ENCODE data around the gene SDC3. TPM values are rescaled to one million over a fixed set of nuclear protein-coding genes. Genes with fewer than 3 reads are reported as not detected.
A peak's percentile ranks its signal among the peaks of the same experiment; 100 is the strongest.

The SDC3 gene
- total RNA-seq, 4 donors from 2014 or later: 44.1 to 101 (median 56.5) TPM

DNA sequence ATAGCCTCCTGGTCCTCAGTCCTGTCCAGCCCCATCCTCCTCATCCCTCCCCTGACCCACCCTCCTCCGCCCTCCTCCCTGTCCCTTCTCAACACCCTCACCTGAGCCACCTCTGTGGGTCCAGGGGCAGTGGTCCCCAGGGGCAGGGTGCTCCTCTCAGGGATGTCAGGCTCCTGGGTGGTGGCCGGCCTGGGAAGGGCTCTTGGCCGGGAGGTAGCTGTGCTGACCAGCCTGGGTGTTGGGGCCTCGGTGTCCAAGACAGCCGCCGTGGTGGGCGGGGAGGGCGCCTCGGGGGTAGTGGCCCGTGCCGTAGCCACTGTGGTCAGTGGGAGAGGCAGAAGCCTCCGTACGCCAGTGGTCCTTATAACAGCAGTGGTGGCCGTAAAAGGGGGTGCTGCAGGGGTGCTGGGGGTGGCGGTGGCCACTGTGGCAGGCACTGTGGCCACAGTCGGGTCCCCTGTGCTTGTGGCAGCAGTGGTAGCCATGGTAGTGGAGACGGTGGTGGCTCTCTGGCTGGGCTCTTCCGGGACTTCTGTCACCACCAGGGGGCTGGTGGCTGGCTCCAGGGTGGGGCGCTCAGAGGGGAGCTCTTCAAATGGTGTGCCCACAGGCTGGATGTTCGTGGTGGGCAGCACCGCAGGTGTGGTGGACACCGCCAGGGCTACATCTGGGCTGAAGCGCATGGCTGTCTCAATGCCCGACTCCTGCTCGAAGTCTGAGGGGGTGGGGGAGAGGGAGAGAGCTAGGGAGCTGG, 31.9 kb downstream of the SDC3 start:
- no peaks in the 10 kb centered on the region for H3K27me3 ChIP-seq
- H3K36me3 ChIP-seq: peaks cover 24 to 51% (median 43%) of the 10 kb centered on the region in 4 donors
- peaks cover 31 to 65% (median 55%) of the 10 kb centered on the region in 4 donors for H3K4me1 ChIP-seq
- intact Hi-C loops (cut with DNase I): no loop called here
- no peak overlapping the region for H3K4me3 ChIP-seq
- no peak for DNase-seq (ENCODE audit: extremely low spot score)
- H3K9me3 ChIP-seq: peaks cover 0 to 9% (median 6%) of the 10 kb centered on the region in 4 donors
- H3K27ac ChIP-seq (replicated peaks in 1 of 4): peak overlapping the region; percentile 75 to 94 (median 84)
- 86% methylated on average over 21 of the region's 25 CpGs for WGBS
- TF ChIP-seq, protein P1, sequence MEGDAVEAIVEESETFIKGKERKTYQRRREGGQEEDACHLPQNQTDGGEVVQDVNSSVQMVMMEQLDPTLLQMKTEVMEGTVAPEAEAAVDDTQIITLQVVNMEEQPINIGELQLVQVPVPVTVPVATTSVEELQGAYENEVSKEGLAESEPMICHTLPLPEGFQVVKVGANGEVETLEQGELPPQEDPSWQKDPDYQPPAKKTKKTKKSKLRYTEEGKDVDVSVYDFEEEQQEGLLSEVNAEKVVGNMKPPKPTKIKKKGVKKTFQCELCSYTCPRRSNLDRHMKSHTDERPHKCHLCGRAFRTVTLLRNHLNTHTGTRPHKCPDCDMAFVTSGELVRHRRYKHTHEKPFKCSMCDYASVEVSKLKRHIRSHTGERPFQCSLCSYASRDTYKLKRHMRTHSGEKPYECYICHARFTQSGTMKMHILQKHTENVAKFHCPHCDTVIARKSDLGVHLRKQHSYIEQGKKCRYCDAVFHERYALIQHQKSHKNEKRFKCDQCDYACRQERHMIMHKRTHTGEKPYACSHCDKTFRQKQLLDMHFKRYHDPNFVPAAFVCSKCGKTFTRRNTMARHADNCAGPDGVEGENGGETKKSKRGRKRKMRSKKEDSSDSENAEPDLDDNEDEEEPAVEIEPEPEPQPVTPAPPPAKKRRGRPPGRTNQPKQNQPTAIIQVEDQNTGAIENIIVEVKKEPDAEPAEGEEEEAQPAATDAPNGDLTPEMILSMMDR (IDR thresholded peaks at IDR 0.05): no peak
- TF ChIP-seq EP300 (IDR thresholded peaks at IDR 0.05): no peak
- TF ChIP-seq POLR2A (IDR thresholded peaks at IDR 0.05; ENCODE audit: low read depth): no peak
- TF ChIP-seq POLR2AphosphoS5 (IDR thresholded peaks at IDR 0.05): no peak

GRCh38 chr1:30875916-30876315, 32.6 kb downstream of the SDC3 start:
- peaks cover 31 to 57% (median 47%) of the 10 kb centered on the region in 4 donors for H3K4me1 ChIP-seq
- peaks cover 24 to 58% (median 48%) of the 10 kb centered on the region in 4 donors for H3K36me3 ChIP-seq
- peaks cover 0 to 9% (median 6%) of the 10 kb centered on the region in 4 donors for H3K9me3 ChIP-seq
- no peak overlapping the region for H3K4me3 ChIP-seq
- no peaks in the 10 kb centered on the region for H3K27me3 ChIP-seq
- H3K27ac ChIP-seq (replicated peaks in 1 of 4): peak overlapping the region in 1 of 4 donors; percentile 94
- TF ChIP-seq, protein P1 (IDR thresholded peaks at IDR 0.05): no peak
- no peak for TF ChIP-seq POLR2A (IDR thresholded peaks at IDR 0.05; ENCODE audit: low read depth)
- WGBS: 88% methylated on average over 11 of the region's 11 CpGs
- intact Hi-C loops (cut with DNase I): no loop called here
- no peak for DNase-seq (ENCODE audit: extremely low spot score)

DNA sequence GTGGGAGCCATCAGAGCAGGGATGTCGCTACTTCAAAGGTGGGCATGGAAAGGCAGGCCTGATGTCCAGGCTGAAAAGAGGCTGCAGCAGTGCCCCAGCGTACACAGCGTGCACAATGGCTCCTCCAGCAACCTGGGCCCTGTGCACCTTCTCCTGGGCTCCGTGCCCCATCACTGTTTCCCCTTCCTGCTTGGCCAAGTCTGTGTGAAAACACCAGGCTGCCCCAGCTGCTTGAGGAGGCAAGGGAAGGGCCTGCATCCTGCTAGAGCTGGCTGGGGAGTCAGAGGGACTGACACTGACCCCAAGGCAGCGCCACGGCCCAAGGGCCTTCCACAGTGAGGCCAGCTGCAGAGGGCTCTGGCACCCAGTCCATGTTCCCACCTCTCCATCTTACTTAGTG, 33.4 kb downstream of the SDC3 start:
- H3K27ac ChIP-seq (replicated peaks in 1 of 4): no peak overlapping the region

GRCh38 chr1:30874176-30874575, 34.4 kb downstream of the SDC3 start:
- no peak overlapping the region for H3K27ac ChIP-seq (replicated peaks in 1 of 4)
- intact Hi-C loops (cut with DNase I): no loop called here
- DNase-seq (ENCODE audit: extremely low spot score): no peak
- TF ChIP-seq POLR2A (IDR thresholded peaks at IDR 0.05; ENCODE audit: low read depth): no peak
- H3K27me3 ChIP-seq: no peaks in the 10 kb centered on the region
- peaks cover 0 to 9% (median 6%) of the 10 kb centered on the region in 4 donors for H3K9me3 ChIP-seq
- H3K4me1 ChIP-seq: peaks cover 22 to 40% (median 30%) of the 10 kb centered on the region in 4 donors
- no peak overlapping the region for H3K4me3 ChIP-seq
- H3K36me3 ChIP-seq: peaks cover 24 to 73% (median 49%) of the 10 kb centered on the region in 4 donors
- 97% methylated on average over 11 of the region's 11 CpGs for WGBS

More for the DNA sequence above, 33.4 kb downstream of the SDC3 start:
- peaks cover 27 to 50% (median 40%) of the 10 kb centered on the region in 4 donors for H3K4me1 ChIP-seq
- peaks cover 24 to 66% (median 49%) of the 10 kb centered on the region in 4 donors for H3K36me3 ChIP-seq
- TF ChIP-seq POLR2A (IDR thresholded peaks at IDR 0.05; ENCODE audit: low read depth) (no peak), EP300 (IDR thresholded peaks at IDR 0.05) (no peak), POLR2AphosphoS5 (IDR thresholded peaks at IDR 0.05) (no peak)
- TF ChIP-seq, protein P1 (IDR thresholded peaks at IDR 0.05): no peak
- intact Hi-C loops (cut with DNase I): no loop called here
- peaks cover 0 to 9% (median 6%) of the 10 kb centered on the region in 4 donors for H3K9me3 ChIP-seq
- H3K4me3 ChIP-seq: no peak overlapping the region
- no peak for DNase-seq (ENCODE audit: extremely low spot score)
- no peaks in the 10 kb centered on the region for H3K27me3 ChIP-seq
- 86% methylated on average over 2 of the region's 6 CpGs for WGBS

GRCh38 chr1:30872948-30873263, 35.7 kb downstream of the SDC3 start:
- no peaks in the 10 kb centered on the region for H3K27me3 ChIP-seq
- TF ChIP-seq EP300 (IDR thresholded peaks at IDR 0.05) (no peak), POLR2AphosphoS5 (IDR thresholded peaks at IDR 0.05) (no peak), POLR2A (IDR thresholded peaks at IDR 0.05; ENCODE audit: low read depth) (no peak)
- TF ChIP-seq, protein P1 (IDR thresholded peaks at IDR 0.05): no peak
- no peak overlapping the region for H3K27ac ChIP-seq (replicated peaks in 1 of 4)
- 93% methylated on average over 3 of the region's 4 CpGs for WGBS
- no peak overlapping the region for H3K4me3 ChIP-seq
- H3K36me3 ChIP-seq: peaks cover 24 to 80% (median 49%) of the 10 kb centered on the region in 4 donors
- peaks cover 0 to 9% (median 6%) of the 10 kb centered on the region in 4 donors for H3K9me3 ChIP-seq
- peaks cover 11 to 27% (median 17%) of the 10 kb centered on the region in 4 donors for H3K4me1 ChIP-seq
- DNase-seq (ENCODE audit: extremely low spot score): no peak
- intact Hi-C loops (cut with DNase I): no loop called here

Measured in esophagus muscularis mucosa (tissue), 4 donors.